SKM-1 (cell line): Measurements from ENCODE around the gene RAD51B.
"Not testable (repeated sequence)": the region's sequence is repeated elsewhere in the genome, so short reads cannot be mapped to it uniquely, and the experiment has no call there.

ENCODE experiments used
- DNase-seq: peaks from one replicate; lab custom pipeline; 2025; ENCODE audit not compliant: unreplicated experiment; lab: John Stamatoyannopoulos, UW

Gene RAD51B

GRCh38 chr14:68749487-68750475, 930.2 kb downstream of the RAD51B start:
- no peak for DNase-seq

GRCh38 chr14:68752271-68753006, 932.9 kb downstream of the RAD51B start:
- DNase-seq: no peak

- no peak for DNase-seq
Measured at GRCh38 chr14:68753690-68754089, 934.1 kb downstream of the RAD51B start.

GRCh38 chr14:68755016-68755353, 935.4 kb downstream of the RAD51B start:
- DNase-seq: no peak

- no peak for DNase-seq
Measured at GRCh38 chr14:68756000-68756481, 936.5 kb downstream of the RAD51B start.

- DNase-seq: no peak
Measured at GRCh38 chr14:68756734-68757133, 937.2 kb downstream of the RAD51B start.

- DNase-seq: no peak
Measured at GRCh38 chr14:68757618-68758081, 938.1 kb downstream of the RAD51B start.

- no peak for DNase-seq
Measured at GRCh38 chr14:68758301-68758700, 938.7 kb downstream of the RAD51B start.

- no peak for DNase-seq
Measured at GRCh38 chr14:68759017-68759560, 939.5 kb downstream of the RAD51B start.

GRCh38 chr14:68759937-68760336, 940.4 kb downstream of the RAD51B start:
- no peak for DNase-seq

- DNase-seq: no peak
Measured at GRCh38 chr14:68760761-68761160, 941.2 kb downstream of the RAD51B start.

GRCh38 chr14:68761391-68761790, 941.8 kb downstream of the RAD51B start:
- DNase-seq: no peak

GRCh38 chr14:68762953-68763764, 943.6 kb downstream of the RAD51B start:
- DNase-seq: no peak

- DNase-seq: not testable (repeated sequence)
Measured at GRCh38 chr14:68763843-68764242, 944.3 kb downstream of the RAD51B start.

GRCh38 chr14:68766299-68767247, 947.0 kb downstream of the RAD51B start:
- no peak for DNase-seq

- DNase-seq: no peak
Measured at GRCh38 chr14:68767248-68767645, 947.7 kb downstream of the RAD51B start.

- no peak for DNase-seq
Measured at GRCh38 chr14:68768316-68768715, 948.7 kb downstream of the RAD51B start.

GRCh38 chr14:68770051-68770450, 950.5 kb downstream of the RAD51B start:
- DNase-seq: no peak

- DNase-seq: no peak
Measured at GRCh38 chr14:68770553-68771286, 951.1 kb downstream of the RAD51B start.
